Endothelial cell of umbilical vein (primary cell): Measurements from ENCODE around the gene APOLD1. TPM values are rescaled to one million over a fixed set of nuclear protein-coding genes. Genes with fewer than 3 reads are reported as not detected.
"Not testable (repeated sequence)": the region's sequence is repeated elsewhere in the genome, so short reads cannot be mapped to it uniquely, and the experiment has no call there.

Experiments used
- BruUV-seq: library from RNA; stranded (reverse); fragments of 400-500 nt; replicated peaks from 2 replicates; lab custom pipeline; 2021; lab: Mats Ljungman, UMichigan
- CTCF ChIA-PET: fragments of 300-600, 350-600 bp; sonication (Branson Sonifier 250); formaldehyde crosslinking; loops from one replicate; lab custom pipeline; 2021; ENCODE audit warnings: antibody characterized with exemption, inconsistent platforms; lab: Charles Lee
- POLR2A ChIA-PET: fragments of 300-600, 350-600 bp; sonication (Branson Sonifier 250); formaldehyde crosslinking; loops from one replicate; lab custom pipeline; 2021; ENCODE audit warnings: antibody characterized with exemption, inconsistent platforms; lab: Charles Lee
- DNase-seq: peaks from one replicate; pipeline ENCODE4 v3.0.0-alpha.2; 2011; ENCODE audit warnings: low read depth, low spot score
- FAIRE-seq: peaks from 2 replicates; lab custom pipeline; 2011; peaks lifted over from hg19 to GRCh38; lab: Jason Lieb, UNC
- H2AFZ ChIP-seq: 2 replicates; pipeline ENCODE4 v1.6.0; 2012; ENCODE audit warnings: low read depth, low read length, control low read depth, inconsistent platforms
- H3K27ac ChIP-seq: 2 replicates; pipeline ENCODE4 v1.5.1; 2011; ENCODE audit warnings: low read depth, mild to moderate bottlenecking, control low read depth, low read length, moderate library complexity; ENCODE audit not compliant: insufficient read depth
- H3K27me3 ChIP-seq, 2 experiments: 2 replicates each; pipeline versions ENCODE4 v1.6.0 to v1.6.1; 2011; ENCODE audit warnings: low read length in 2 of 2, mixed read lengths in 1 of 2; ENCODE audit not compliant: control insufficient read depth in 2 of 2, insufficient read depth in 2 of 2
- H3K36me3 ChIP-seq, 2 experiments: 2 replicates in 1 of 2; 3 replicates in 1 of 2; pipeline ENCODE4 v1.5.1; 2011; ENCODE audit warnings: low read length in 2 of 2, mild to moderate bottlenecking in 1 of 2, moderate library complexity in 1 of 2; ENCODE audit not compliant: control insufficient read depth in 2 of 2, insufficient read depth in 2 of 2; ENCODE audit errors: extremely low read depth in 1 of 2
- H3K4me1 ChIP-seq: 3 replicates; pipeline ENCODE4 v1.5.1; 2011; ENCODE audit warnings: mild to moderate bottlenecking, low read length; ENCODE audit not compliant: control insufficient read depth, insufficient read depth; ENCODE audit errors: extremely low read depth
- H3K4me2 ChIP-seq: 2 replicates; pipeline ENCODE4 v1.6.1; 2011; ENCODE audit warnings: low read length, control low read depth, mixed read lengths; ENCODE audit not compliant: insufficient read depth
- H3K4me3 ChIP-seq, 3 experiments: fragments of 200-600 bp in 1 of 3; sonication (generic), shearing (Covaris generic) in 1 of 3; replicated peaks in 1 of 3; 2 replicates each; pipeline ENCODE4 v1.5.1; 2011 to 2016; ENCODE audit warnings: control low read depth in 3 of 3, low read length in 3 of 3, mild to moderate bottlenecking in 2 of 3, inconsistent platforms in 1 of 3, low read depth in 1 of 3, moderate library complexity in 1 of 3; ENCODE audit not compliant: insufficient read depth in 1 of 3
- H3K79me2 ChIP-seq: 2 replicates; pipeline ENCODE4 v1.6.0; 2012; ENCODE audit warnings: low read length, inconsistent platforms; ENCODE audit not compliant: control insufficient read depth, insufficient read depth
- H3K9ac ChIP-seq: replicated peaks from 2 replicates; pipeline ENCODE3; 2011; ENCODE audit warnings: low read length, control low read depth; ENCODE audit not compliant: insufficient read depth; ENCODE audit errors: extremely low read depth
- H3K9me1 ChIP-seq: replicated peaks from 3 replicates; pipeline ENCODE4 v1.6.0; 2011; ENCODE audit warnings: mild to moderate bottlenecking, low read length; ENCODE audit not compliant: control insufficient read depth, insufficient read depth; ENCODE audit errors: extremely low read depth
- H3K9me3 ChIP-seq: replicated peaks from 2 replicates; pipeline ENCODE4 v1.5.1; 2012; ENCODE audit warnings: low read length, inconsistent platforms; ENCODE audit not compliant: control insufficient read depth, insufficient read depth
- H4K20me1 ChIP-seq: replicated peaks from 2 replicates; pipeline ENCODE3; 2011; ENCODE audit warnings: mild to moderate bottlenecking, low read length; ENCODE audit not compliant: control insufficient read depth, insufficient read depth; ENCODE audit errors: extremely low read depth
- FOS ChIP-seq: IDR thresholded peaks from 2 replicates; pipeline ENCODE4 v1.6.1; 2011; ENCODE audit warnings: mild to moderate bottlenecking, low read length, moderate library complexity, borderline replicate concordance; ENCODE audit not compliant: insufficient read depth
- GATA2 ChIP-seq: IDR thresholded peaks from 2 replicates; pipeline ENCODE4 v1.7.0; 2011; ENCODE audit warnings: low read depth, mild to moderate bottlenecking, moderate library complexity, mixed read lengths, low read length; ENCODE audit not compliant: insufficient read length, insufficient read depth
- JUN ChIP-seq: IDR thresholded peaks from 2 replicates; pipeline ENCODE4 v1.6.1; 2011; ENCODE audit warnings: borderline replicate concordance, low read depth; ENCODE audit not compliant: insufficient read length, insufficient read depth
- POLR2A ChIP-seq: IDR thresholded peaks from 2 replicates; pipeline ENCODE4 v1.6.1; 2012; ENCODE audit warnings: low read depth, mild to moderate bottlenecking, control low read depth, low read length
- dilution Hi-C: fragments of 300-500 bp; cut with MboI; formaldehyde crosslinking; loops from one replicate; pipeline ENCODE4 v1.15.0; 2019; ENCODE audit warnings: low sequenced_read_pairs; ENCODE audit not compliant: extremely low pct_ligation_motif_present
- intact Hi-C: fragments of 100-400 bp; cut with micrococcal nuclease; formaldehyde crosslinking; loops from one replicate; pipeline ENCODE4 v1.10.0; 2022
- polyA plus RNA-seq, 4 experiments: library from polyadenylated mRNA; depleted of rRNA in 3 of 4; stranded (reverse) in 3 of 4; unstranded in 1 of 4; fragments of >200 nt; gene quantifications; 2 replicates each; pipeline versions ENCODE4 v1.2.1 to v1.2.3, GENCODE V29; 2011 to 2012; ENCODE audit warnings: missing spikeins in 1 of 4
- total RNA-seq: library from RNA; stranded (reverse); gene quantifications from 2 replicates; pipeline ENCODE4 v1.2.3, GENCODE V29; 2021

The APOLD1 gene
- total and polyA plus RNA-seq, 2 donors (not counting 3 experiments of a cell fraction or from before 2014, with no cell fraction given) = 3.7 to 6.0 TPM

- no peak for FAIRE-seq
- H3K9ac ChIP-seq = peak overlapping the region; percentile 66
- H3K4me1 ChIP-seq = peaks cover 53% of the 10 kb centered on the region
- CTCF ChIA-PET = interaction anchor here (0.6 to 1.9 kb wide), 10 partner anchors 11 to 97 kb away, joined by 3 to 11 read pairs (median 6); no protein-coding TSS in a partner anchor
- BruUV-seq = TSS peak; percentile 21
- H3K9me1 ChIP-seq = no peaks in the 10 kb centered on the region
- H3K36me3 ChIP-seq = peaks cover 2 to 19% of the 10 kb centered on the region in 2 experiments
- H3K4me2 ChIP-seq = peak overlapping the region; percentile 80
- POLR2A ChIA-PET = interaction anchor here (0.7 kb wide), 1 partner anchor 18 kb away, joined by 4 read pairs; no protein-coding TSS in a partner anchor
- H3K79me2 ChIP-seq = peaks cover 61% of the 10 kb centered on the region
- dilution Hi-C loops = no loop called here
- no peak for DNase-seq
- H3K4me3 ChIP-seq = peak overlapping the region in 1 of 3 experiments; percentile 15
- H3K9me3 ChIP-seq = no peaks in the 10 kb centered on the region
- peak; percentile 27 for TF ChIP-seq POLR2A
- no peak for TF ChIP-seq JUN
- no peak for TF ChIP-seq FOS
- no peaks in the 10 kb centered on the region for H3K27me3 ChIP-seq
- H4K20me1 ChIP-seq = no peaks in the 10 kb centered on the region
- intact Hi-C loops = loop anchor here (1.0 kb wide), 1 partner anchor 16 kb away; no protein-coding TSS in a partner anchor
- no peak overlapping the region for H2AFZ ChIP-seq
- H3K27ac ChIP-seq = peak overlapping the region; percentile 93
These were observed 33.8 kb downstream of the APOLD1 start for GRCh38 chr12:12819221-12819620.

GRCh38 chr12:12819752-12820311, 34.4 kb downstream of the APOLD1 start:
- intact Hi-C loops = loop anchor here (1.0 to 5.0 kb wide), 2 partner anchors 17 to 277 kb away; no protein-coding TSS in a partner anchor
- Histone ChIP-seq H3K4me3 (peak overlapping the region in 1 of 3 experiments; percentile 15), H3K36me3 (peaks cover 5 to 24% of the 10 kb centered on the region in 2 experiments), H3K9me3 (no peaks in the 10 kb centered on the region), H3K27me3 (no peaks in the 10 kb centered on the region), H3K9me1 (no peaks in the 10 kb centered on the region), H4K20me1 (no peaks in the 10 kb centered on the region), H3K27ac (peak overlapping the region; percentile 93), H3K4me1 (peaks cover 49% of the 10 kb centered on the region), H3K4me2 (peak overlapping the region; percentile 80), H2AFZ (no peak overlapping the region), H3K79me2 (peaks cover 55% of the 10 kb centered on the region), H3K9ac (peak overlapping the region; percentile 66)
- ChIA-PET POLR2A (interaction anchor here (0.6 to 0.7 kb wide), 2 partner anchors 17 to 82 kb away, joined by 4 to 6 read pairs; no protein-coding TSS in a partner anchor), CTCF (interaction anchor here (0.7 to 5.3 kb wide), 10 partner anchors 11 to 156 kb away, joined by 3 to 25 read pairs (median 7); no protein-coding TSS in a partner anchor)
- DNase-seq (peak; percentile 85), FAIRE-seq (peak; percentile 76)
- TF ChIP-seq GATA2 = peak; percentile 94
- TF ChIP-seq FOS = peak; percentile 71
- TF ChIP-seq POLR2A = no peak
- peak; percentile 84 for TF ChIP-seq JUN
- BruUV-seq = no TSS peak
- dilution Hi-C loops = no loop called here

DNA sequence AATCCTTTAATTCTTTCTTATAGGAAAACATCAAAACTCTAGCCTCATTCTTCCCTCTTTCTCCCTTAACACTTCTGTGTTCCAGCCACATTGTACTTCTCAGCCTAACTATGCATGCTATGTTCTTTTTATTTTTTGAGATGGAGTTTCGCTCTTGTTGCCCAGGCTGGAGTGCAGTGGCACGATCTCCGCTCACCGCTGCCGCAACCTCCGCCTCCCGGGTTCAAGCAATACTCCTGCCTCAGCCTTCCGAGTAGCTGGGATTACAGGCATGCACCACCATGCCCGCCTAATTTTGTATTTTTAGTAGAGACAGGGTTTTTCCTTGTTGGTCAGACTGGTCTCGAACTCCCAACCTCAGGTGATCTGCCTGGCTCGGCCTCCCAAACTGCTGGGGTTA, 34.9 kb downstream of the APOLD1 start:
- H3K4me2 ChIP-seq = peak overlapping the region; percentile 80
- H3K9me1 ChIP-seq, dilution Hi-C loops, H2AFZ ChIP-seq, DNase-seq, H3K27me3 ChIP-seq, H3K4me3 ChIP-seq, FAIRE-seq, H3K9me3 ChIP-seq, H4K20me1 ChIP-seq: not testable (repeated sequence)
- peaks cover 49% of the 10 kb centered on the region for H3K4me1 ChIP-seq
- peaks cover 8 to 28% of the 10 kb centered on the region in 2 experiments for H3K36me3 ChIP-seq
- intact Hi-C loops = loop anchor here (5.0 kb wide), 1 partner anchor 277 kb away; no protein-coding TSS in a partner anchor
- H3K79me2 ChIP-seq = peaks cover 50% of the 10 kb centered on the region
- peak overlapping the region; percentile 66 for H3K9ac ChIP-seq
- CTCF ChIA-PET = interaction anchor here (1.4 to 5.3 kb wide), 6 partner anchors 16 to 156 kb away, joined by 5 to 25 read pairs (median 8); no protein-coding TSS in a partner anchor
- POLR2A ChIA-PET = interaction anchor here (0.6 kb wide), 1 partner anchor 81 kb away, joined by 6 read pairs; no protein-coding TSS in a partner anchor
- TSS peak; percentile 5 for BruUV-seq
- H3K27ac ChIP-seq = peak overlapping the region; percentile 93
